Loucy (cell line): ENCODE data around the gene USP7.

ENCODE experiments used
- H2AFZ ChIP-seq: fragments of 200-600 bp; sonication (generic); 2 replicates; pipeline ENCODE4 v1.6.0; 2016; ENCODE audit warnings: antibody characterized with exemption, mild to moderate bottlenecking, low read length, moderate library complexity
- H3F3A ChIP-seq: fragments of 200-600 bp; 2 replicates; pipeline ENCODE4 v1.6.0; 2016; ENCODE audit warnings: antibody characterized with exemption, low read depth, mild to moderate bottlenecking
- H3K27me3 ChIP-seq: fragments of 200-600 bp; sonication (generic); 2 replicates; pipeline ENCODE4 v1.6.1; 2014; ENCODE audit warnings: low read length, mild to moderate bottlenecking; ENCODE audit not compliant: insufficient read depth, poor library complexity, severe bottlenecking
- H3K36me3 ChIP-seq: fragments of 200-600 bp; sonication (generic); 2 replicates; pipeline ENCODE4 v1.6.1; 2016; ENCODE audit warnings: low read length; ENCODE audit not compliant: insufficient read depth
- H3K4me1 ChIP-seq: fragments of 200-600 bp; sonication (generic); 2 replicates; pipeline ENCODE4 v1.5.1; 2014; ENCODE audit warnings: low read length, mild to moderate bottlenecking; ENCODE audit not compliant: insufficient read depth, poor library complexity, severe bottlenecking
- H3K4me2 ChIP-seq: fragments of 200-600 bp; sonication (generic); 2 replicates; pipeline ENCODE4 v1.6.0; 2014; ENCODE audit warnings: antibody characterized with exemption, low read length, low read depth, mild to moderate bottlenecking; ENCODE audit not compliant: poor library complexity, severe bottlenecking
- H3K4me3 ChIP-seq: fragments of 200-600 bp; sonication (generic); 2 replicates; pipeline ENCODE4 v1.5.1; 2014; ENCODE audit warnings: low read length, mild to moderate bottlenecking, mixed read lengths; ENCODE audit not compliant: poor library complexity, severe bottlenecking
- H3K79me2 ChIP-seq: fragments of 200-600 bp; sonication (generic); 2 replicates; pipeline ENCODE4 v1.6.1; 2014; ENCODE audit warnings: low read length; ENCODE audit not compliant: insufficient read depth
- H3K9ac ChIP-seq: fragments of 200-600 bp; sonication (generic); 2 replicates; pipeline ENCODE4 v1.6.0; 2014; ENCODE audit warnings: mild to moderate bottlenecking, low read depth, low read length, moderate library complexity; ENCODE audit not compliant: poor library complexity, severe bottlenecking
- H3K9me2 ChIP-seq: fragments of 200-600 bp; sonication (generic); replicated peaks from 2 replicates; pipeline ENCODE4 v1.6.1; 2016; ENCODE audit warnings: low read depth, low read length, mixed read lengths
- H3K9me3 ChIP-seq: fragments of 200-600 bp; sonication (generic); 2 replicates; pipeline ENCODE4 v1.6.1; 2014; ENCODE audit warnings: mild to moderate bottlenecking, antibody characterized with exemption, low read length, low read depth; ENCODE audit not compliant: insufficient read depth
- H4K20me1 ChIP-seq: fragments of 200-600 bp; sonication (generic); 2 replicates; pipeline ENCODE4 v1.6.0; 2014; ENCODE audit warnings: antibody characterized with exemption, low read length, mild to moderate bottlenecking; ENCODE audit not compliant: insufficient read depth, poor library complexity, severe bottlenecking
- CTCF ChIP-seq: fragments of 200-600 bp; sonication (generic); conservative IDR thresholded peaks from 2 replicates; pipeline ENCODE4 v1.5.1; 2014; ENCODE audit warnings: mild to moderate bottlenecking, antibody characterized with exemption, low read length
- EZH2phosphoT487 ChIP-seq: fragments of 200-600 bp; IDR thresholded peaks from 2 replicates; pipeline ENCODE4 v1.6.1; 2018; ENCODE audit warnings: antibody characterized with exemption, mild to moderate bottlenecking, moderate library complexity, borderline replicate concordance

Gene USP7

GRCh38 chr16:8957509-8958157 lies 6.1 kb downstream of the USP7 start:
- H3F3A ChIP-seq, result no peaks in the 10 kb centered on the region
- H3K36me3 ChIP-seq, result no peaks in the 10 kb centered on the region
- peaks cover 95% of the 10 kb centered on the region for H3K79me2 ChIP-seq
- no peak overlapping the region for H2AFZ ChIP-seq
- no peaks in the 10 kb centered on the region for H3K9me3 ChIP-seq
- no peak overlapping the region for H3K9ac ChIP-seq
- H3K4me1 ChIP-seq, result peaks cover 43% of the 10 kb centered on the region
- H3K27me3 ChIP-seq, result no peaks in the 10 kb centered on the region
- peak overlapping the region; percentile 81 for H3K4me3 ChIP-seq
- peak overlapping the region; percentile 89 for H3K4me2 ChIP-seq
- no peak for TF ChIP-seq EZH2phosphoT487
- no peak for TF ChIP-seq CTCF
- no peaks in the 10 kb centered on the region for H3K9me2 ChIP-seq
- peaks cover 77% of the 10 kb centered on the region for H4K20me1 ChIP-seq

- H3K4me3 ChIP-seq, result no peak overlapping the region
- peaks cover 40% of the 10 kb centered on the region for H3K4me1 ChIP-seq
- H4K20me1 ChIP-seq, result peaks cover 77% of the 10 kb centered on the region
- no peaks in the 10 kb centered on the region for H3K36me3 ChIP-seq
- no peak for TF ChIP-seq CTCF
- no peak for TF ChIP-seq EZH2phosphoT487
- no peaks in the 10 kb centered on the region for H3F3A ChIP-seq
- no peaks in the 10 kb centered on the region for H3K27me3 ChIP-seq
- H3K9ac ChIP-seq, result no peak overlapping the region
- no peak overlapping the region for H2AFZ ChIP-seq
- H3K79me2 ChIP-seq, result peaks cover 95% of the 10 kb centered on the region
- no peaks in the 10 kb centered on the region for H3K9me3 ChIP-seq
- no peaks in the 10 kb centered on the region for H3K9me2 ChIP-seq
- peak overlapping the region; percentile 89 for H3K4me2 ChIP-seq
Measured at GRCh38 chr16:8957063-8957397, 6.7 kb downstream of the USP7 start.

GRCh38 chr16:8956265-8957062 lies 7.2 kb downstream of the USP7 start:
- H2AFZ ChIP-seq, result no peak overlapping the region
- H3K4me2 ChIP-seq, result peak overlapping the region; percentile 89
- no peaks in the 10 kb centered on the region for H3K9me2 ChIP-seq
- TF ChIP-seq CTCF, result no peak
- no peak for TF ChIP-seq EZH2phosphoT487
- H4K20me1 ChIP-seq, result peaks cover 78% of the 10 kb centered on the region
- no peaks in the 10 kb centered on the region for H3K9me3 ChIP-seq
- peaks cover 34% of the 10 kb centered on the region for H3K4me1 ChIP-seq
- H3K36me3 ChIP-seq, result no peaks in the 10 kb centered on the region
- no peaks in the 10 kb centered on the region for H3F3A ChIP-seq
- H3K27me3 ChIP-seq, result no peaks in the 10 kb centered on the region
- no peak overlapping the region for H3K9ac ChIP-seq
- H3K4me3 ChIP-seq, result no peak overlapping the region
- H3K79me2 ChIP-seq, result peaks cover 95% of the 10 kb centered on the region
